GM03348 (cell line): ENCODE results near the gene PSD.

Experiments
- DNase-seq: peaks from one replicate; pipeline ENCODE4 v3.0.0; 2012; ENCODE audit warnings: low spot score

The PSD gene

GRCh38 chr10:102438374-102438773, 19.8 kb upstream of the PSD start:
- DNase-seq: no peak

GRCh38 chr10:102437515-102437914, 18.9 kb upstream of the PSD start:
- DNase-seq: no peak

GRCh38 chr10:102436312-102436711, 17.7 kb upstream of the PSD start:
- DNase-seq: no peak

GRCh38 chr10:102435529-102436233, 17.1 kb upstream of the PSD start:
- peak; percentile 51 for DNase-seq

GRCh38 chr10:102435133-102435497, 16.5 kb upstream of the PSD start:
- DNase-seq: no peak

GRCh38 chr10:102434394-102435132, 16.0 kb upstream of the PSD start:
- DNase-seq: peak; percentile 80

- no peak for DNase-seq
Observed at GRCh38 chr10:102433619-102434046, 15.0 kb upstream of the PSD start.

- DNase-seq: peak; percentile 96
Observed at GRCh38 chr10:102432162-102432950, 13.8 kb upstream of the PSD start, which contains the start of gene CUEDC2. TSS of gene CUEDC2 (minus strand) at chr10:102432574. CDS start at chr10:102425188, 7,386 bp downstream.

- peak; percentile 73 for DNase-seq
Observed at GRCh38 chr10:102431452-102432124, 13.0 kb upstream of the PSD start.

- no peak for DNase-seq
Observed at GRCh38 chr10:102429468-102429867, 10.9 kb upstream of the PSD start.

- DNase-seq: no peak
Observed at GRCh38 chr10:102426803-102427287, 8.3 kb upstream of the PSD start.

GRCh38 chr10:102425444-102425843, 6.9 kb upstream of the PSD start:
- no peak for DNase-seq

GRCh38 chr10:102424916-102425315, 6.3 kb upstream of the PSD start:
- DNase-seq: no peak

GRCh38 chr10:102424145-102424544, 5.6 kb upstream of the PSD start:
- DNase-seq: no peak

- DNase-seq: no peak
Observed at GRCh38 chr10:102423372-102423968, 4.9 kb upstream of the PSD start.

- peak; percentile 86 for DNase-seq
Observed at GRCh38 chr10:102422545-102423129, 4.1 kb upstream of the PSD start.

- DNase-seq: peak; percentile 35
Observed at GRCh38 chr10:102421757-102422512, 3.4 kb upstream of the PSD start.

GRCh38 chr10:102421507-102421756, 2.8 kb upstream of the PSD start:
- no peak for DNase-seq

- DNase-seq: peak; percentile 98
Observed at GRCh38 chr10:102420714-102421506, 2.3 kb upstream of the PSD start, which contains the start of gene FBXL15. TSS of gene FBXL15 (plus strand) at chr10:102420836. CDS start at chr10:102421130, 294 bp downstream.
